Coronary artery (tissue), 2 donors: ENCODE results near the gene CGNL1.

Experiments used
- DNase-seq: peaks from one replicate; pipeline ENCODE4 v3.0.0-alpha.2; 2017; ENCODE audit warnings: low spot score
- H3K27ac ChIP-seq, 2 donors: fragments of 200-600 bp; sonication (generic); one replicate each; pipeline ENCODE4 v1.5.1; 2016 to 2019
- H3K4me3 ChIP-seq: fragments of 200-600 bp; sonication (generic); 2 replicates; pipeline ENCODE4 v1.5.1; 2016; ENCODE audit warnings: mild to moderate bottlenecking, moderate library complexity
- CTCF ChIP-seq: fragments of 200-600 bp; sonication (generic); IDR thresholded peaks from one replicate; pipeline ENCODE4 v1.5.1; 2019; ENCODE audit warnings: antibody characterized with exemption

Gene CGNL1

GRCh38 chr15:57552678-57553334 lies 176.5 kb downstream of the CGNL1 start:
- H3K27ac ChIP-seq: no peak overlapping the region
- no peak overlapping the region for H3K4me3 ChIP-seq
- TF ChIP-seq CTCF: no peak
- no peak for DNase-seq

- Histone ChIP-seq H3K27ac (no peak overlapping the region), H3K4me3 (no peak overlapping the region)
- no peak for TF ChIP-seq CTCF
- DNase-seq: no peak
These were observed 177.2 kb downstream of the CGNL1 start for GRCh38 chr15:57553526-57553925.

GRCh38 chr15:57554063-57554811 lies 177.9 kb downstream of the CGNL1 start:
- no peak for DNase-seq
- no peak overlapping the region for H3K27ac ChIP-seq
- no peak overlapping the region for H3K4me3 ChIP-seq
- no peak for TF ChIP-seq CTCF

GRCh38 chr15:57554812-57555179 lies 178.5 kb downstream of the CGNL1 start:
- no peak for DNase-seq
- no peak for TF ChIP-seq CTCF
- Histone ChIP-seq H3K4me3 (no peak overlapping the region), H3K27ac (no peak overlapping the region)

GRCh38 chr15:57555270-57555669 lies 179.0 kb downstream of the CGNL1 start:
- TF ChIP-seq CTCF: no peak
- Histone ChIP-seq H3K27ac (no peak overlapping the region), H3K4me3 (no peak overlapping the region)
- no peak for DNase-seq

- Histone ChIP-seq H3K4me3 (no peak overlapping the region), H3K27ac (no peak overlapping the region)
- no peak for TF ChIP-seq CTCF
- DNase-seq: no peak
These were observed 179.7 kb downstream of the CGNL1 start for GRCh38 chr15:57556040-57556439.

GRCh38 chr15:57557267-57557666 lies 181.0 kb downstream of the CGNL1 start:
- Histone ChIP-seq H3K4me3 (no peak overlapping the region), H3K27ac (no peak overlapping the region)
- TF ChIP-seq CTCF: no peak
- DNase-seq: no peak
